HG03064 (cell line): ENCODE measurements around the gene GPRASP2.

Experiments
- ATAC-seq: cut with Tn5 transposase; IDR thresholded peaks from one replicate; pipeline ENCODE4 v1.9.1; 2021; ENCODE audit warnings: low read depth; ENCODE audit not compliant: unreplicated experiment

Gene GPRASP2

GRCh38 chrX:102739657-102740056 lies 27.4 kb downstream of the GPRASP2 start:
- ATAC-seq = no peak

DNA sequence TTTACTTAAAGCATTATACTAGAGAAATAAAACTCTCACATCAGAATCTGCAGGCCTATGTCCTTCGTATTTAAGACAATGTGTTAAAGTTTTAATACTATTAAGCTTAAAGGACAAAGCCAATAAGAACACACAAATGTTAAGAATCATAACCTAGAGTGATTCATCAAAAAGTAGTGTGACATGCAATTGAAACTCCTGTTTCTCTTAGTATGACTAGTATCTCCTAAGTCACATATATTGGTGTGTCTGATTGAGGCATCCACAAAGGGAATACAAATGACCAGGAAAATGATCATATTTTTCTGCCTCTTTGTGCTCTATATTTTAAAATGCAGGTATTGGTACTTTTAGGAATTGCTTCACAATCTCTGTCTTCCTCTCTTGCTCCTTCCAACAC lies 32.1 kb downstream of the GPRASP2 start:
- no peak for ATAC-seq

GRCh38 chrX:102745513-102745856 lies 33.2 kb downstream of the GPRASP2 start:
- ATAC-seq = no peak

DNA sequence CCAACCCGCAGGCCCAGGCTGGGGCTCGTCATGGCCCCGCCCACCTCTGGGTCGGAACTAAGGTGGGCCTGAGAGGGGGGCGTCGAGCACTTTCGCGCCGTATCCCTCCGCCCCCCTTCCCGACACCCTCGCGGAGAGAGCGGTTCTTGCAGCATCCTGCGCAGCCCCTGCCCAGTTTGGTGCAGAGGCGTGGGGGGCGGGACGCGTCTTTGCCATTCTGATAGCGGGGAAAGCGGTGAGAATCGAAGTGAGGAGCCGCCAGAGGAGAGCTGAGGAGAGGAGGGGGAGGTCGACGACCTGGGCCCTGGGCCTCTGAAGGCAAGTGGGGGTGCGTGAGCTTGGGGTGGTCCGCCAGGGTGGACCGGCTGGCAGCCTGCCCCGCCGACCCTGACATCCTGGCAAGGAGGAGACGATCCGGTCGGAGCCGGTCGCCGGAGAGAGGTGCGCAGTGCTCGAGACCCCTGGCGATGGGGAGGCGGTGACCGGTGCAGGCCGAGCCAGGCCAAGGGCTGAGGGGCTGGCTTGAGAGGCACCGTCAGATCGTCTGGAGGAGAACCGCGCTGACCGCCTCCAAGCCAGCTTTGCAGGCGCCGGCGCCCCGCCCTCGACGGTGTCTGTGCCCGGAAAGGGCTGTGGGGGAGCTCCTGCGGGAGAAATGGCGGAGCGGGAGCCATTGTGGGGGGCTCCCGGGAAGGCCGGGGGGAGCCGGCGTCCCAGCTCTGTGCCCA lies 33.8 kb downstream of the GPRASP2 start:
- ATAC-seq = no peak

- no peak for ATAC-seq
Observed at GRCh38 chrX:102765217-102765616, 53.0 kb downstream of the GPRASP2 start.

GRCh38 chrX:102765809-102766208 lies 53.6 kb downstream of the GPRASP2 start:
- ATAC-seq = no peak

GRCh38 chrX:102767287-102767686 lies 55.0 kb downstream of the GPRASP2 start:
- no peak for ATAC-seq
